ENCODE data around the gene CSNK1E.

The CSNK1E gene

DNA sequence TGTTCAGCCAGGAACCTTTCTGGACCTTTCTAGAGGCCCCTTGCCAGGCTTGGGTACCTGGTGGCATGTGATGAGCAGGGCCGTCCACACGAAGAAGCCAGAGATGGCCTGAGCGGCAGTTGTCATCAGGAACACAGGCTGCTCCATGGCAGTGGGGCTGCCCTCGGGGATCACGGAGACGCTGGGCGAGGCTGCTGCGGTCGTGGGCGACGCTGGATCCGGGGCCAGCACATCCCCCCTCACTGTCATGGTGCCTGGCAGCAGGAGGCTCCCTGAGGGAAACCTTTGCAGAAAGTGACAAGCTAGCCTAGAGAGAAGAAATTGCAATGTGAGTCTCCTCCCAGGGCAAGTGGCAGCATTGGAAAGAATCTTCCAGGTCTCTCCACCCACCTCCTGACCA, 69.5 kb downstream of the CSNK1E start:
- FAIRE-seq, result no peak

DNA sequence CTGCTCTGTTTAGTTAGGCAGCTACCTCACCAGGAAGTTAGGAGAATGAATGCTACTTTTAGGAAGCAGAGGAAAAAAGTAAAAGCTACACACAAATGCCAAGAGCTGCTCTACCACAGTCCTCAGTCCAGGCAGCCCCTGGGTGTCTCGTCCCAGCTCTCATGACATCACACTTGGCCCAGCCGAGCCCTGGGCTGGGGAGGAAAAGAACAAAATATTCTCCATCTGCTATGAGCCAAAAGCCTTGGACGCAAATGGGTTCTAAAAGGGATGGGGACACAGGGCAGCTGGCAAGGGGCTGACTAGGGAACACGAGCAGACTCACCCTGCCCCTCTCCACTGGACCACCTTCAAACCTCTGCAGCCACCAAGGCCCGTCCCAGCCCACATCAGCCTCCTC, 70.5 kb downstream of the CSNK1E start:
- FAIRE-seq, result no peak

- FAIRE-seq, result no peak
Measured at GRCh38 chr22:38246046-38246658, 71.1 kb downstream of the CSNK1E start.

GRCh38 chr22:38244106-38244505, 73.1 kb downstream of the CSNK1E start:
- FAIRE-seq, result no peak

- FAIRE-seq, result no peak
Measured at GRCh38 chr22:38243007-38243765, 74.0 kb downstream of the CSNK1E start.

DNA sequence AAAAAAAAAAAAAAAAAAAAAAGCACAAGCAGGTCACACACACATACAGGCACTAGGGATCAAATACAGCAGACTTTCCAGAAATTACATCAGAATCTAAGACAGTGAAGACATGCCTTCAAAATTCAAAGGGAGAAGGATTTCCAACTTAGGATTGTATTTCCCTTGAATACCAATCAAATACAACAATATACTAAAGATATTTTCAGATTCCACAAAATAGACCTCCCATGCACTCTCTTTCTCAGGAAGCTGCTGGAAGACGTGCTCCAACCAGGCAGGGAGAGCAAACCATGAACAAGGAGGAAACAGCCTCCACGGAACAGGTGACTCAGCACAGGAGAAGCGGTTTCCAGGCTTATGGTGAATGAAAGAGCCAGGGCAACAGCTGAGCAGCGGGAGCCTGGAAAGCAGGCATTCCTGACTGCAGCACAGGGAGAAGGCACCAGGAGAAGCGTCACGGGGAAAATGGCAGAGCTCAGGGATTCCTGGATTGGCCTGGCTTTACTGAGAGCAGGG, 76.4 kb downstream of the CSNK1E start:
- no peak for FAIRE-seq

Measured in G401.6 (cell line).